ENCODE results near the gene FEM1C.

DNA sequence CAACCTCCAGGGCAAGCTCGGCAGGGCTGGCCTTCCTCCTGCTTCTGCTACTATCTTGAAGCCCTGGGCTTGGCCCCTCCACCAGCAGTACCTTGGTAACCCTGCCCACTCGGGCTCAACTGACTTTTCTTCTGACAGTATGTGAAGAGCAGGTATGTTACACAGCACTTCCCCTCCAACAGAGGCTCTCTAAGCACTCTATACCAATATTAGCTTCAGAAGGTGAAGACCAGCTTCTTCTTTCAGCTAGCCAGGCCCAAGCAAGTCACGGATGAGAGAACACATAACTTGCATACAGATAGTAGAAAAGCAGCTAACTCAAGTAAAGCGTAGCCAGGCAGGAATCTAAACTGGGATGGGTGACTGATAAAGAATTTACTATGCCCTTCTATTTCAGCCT is 64.3 kb downstream of the FEM1C start:
- TF ChIP-seq POLR2AphosphoS5 (IDR thresholded peaks at IDR 0.05; ENCODE audit: borderline replicate concordance, low read depth, low read length) (no peak), EZH2 (IDR thresholded peaks at IDR 0.05) (no peak), FOXP2 (optimal IDR thresholded peaks at IDR 0.05; ENCODE audit: control extremely low read depth, extremely low read length, insufficient read depth) (no peak)

All from SK-N-MC (cell line).